NCI-H1694 treated with DMSO at 0.1 percent for 48 hours (cell line): ENCODE measurements around the gene GJC1.

ENCODE experiments used
- DNase-seq: peaks from one replicate; lab custom pipeline; 2025; lab: John Stamatoyannopoulos, UW

The GJC1 gene

GRCh38 chr17:44777394-44778348, 52.4 kb downstream of the GJC1 start:
- DNase-seq: no peak

GRCh38 chr17:44776628-44777393, 53.3 kb downstream of the GJC1 start:
- no peak for DNase-seq

- no peak for DNase-seq
Measured at GRCh38 chr17:44775838-44776621, 54.1 kb downstream of the GJC1 start.

DNA sequence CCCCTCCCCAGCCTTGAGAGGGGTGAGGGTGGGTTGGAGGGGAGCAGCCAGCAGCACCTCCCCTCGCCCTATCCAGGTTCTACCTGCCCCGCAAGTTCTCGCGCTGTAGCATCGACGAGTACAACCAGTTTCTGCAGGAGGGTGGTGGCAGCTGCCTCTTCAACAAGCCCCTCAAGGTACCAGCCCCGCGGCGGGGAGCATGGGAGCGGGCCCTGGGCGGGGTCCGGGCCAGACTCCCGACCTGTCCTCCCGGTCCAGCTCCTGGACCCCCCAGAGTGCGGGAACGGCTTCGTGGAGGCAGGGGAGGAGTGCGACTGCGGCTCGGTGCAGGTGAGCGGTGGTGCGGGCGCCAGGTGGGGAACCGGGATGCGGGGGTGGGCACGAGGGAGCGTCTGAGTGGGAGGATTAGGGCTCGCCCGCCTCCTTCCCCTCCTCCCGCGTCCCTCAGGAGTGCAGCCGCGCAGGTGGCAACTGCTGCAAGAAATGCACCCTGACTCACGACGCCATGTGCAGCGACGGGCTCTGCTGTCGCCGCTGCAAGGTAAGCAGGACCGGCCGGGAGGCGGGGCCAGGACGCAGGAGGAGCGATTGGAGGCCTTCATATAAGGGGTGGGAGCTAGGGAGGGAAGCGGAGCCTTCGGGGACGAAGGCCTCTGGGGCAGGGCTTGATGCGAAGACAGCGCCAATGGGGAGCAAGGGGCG, 54.8 kb downstream of the GJC1 start:
- DNase-seq: peak; percentile 96

- DNase-seq: peak; percentile 75
Measured at GRCh38 chr17:44774271-44775135, 55.6 kb downstream of the GJC1 start.

DNA sequence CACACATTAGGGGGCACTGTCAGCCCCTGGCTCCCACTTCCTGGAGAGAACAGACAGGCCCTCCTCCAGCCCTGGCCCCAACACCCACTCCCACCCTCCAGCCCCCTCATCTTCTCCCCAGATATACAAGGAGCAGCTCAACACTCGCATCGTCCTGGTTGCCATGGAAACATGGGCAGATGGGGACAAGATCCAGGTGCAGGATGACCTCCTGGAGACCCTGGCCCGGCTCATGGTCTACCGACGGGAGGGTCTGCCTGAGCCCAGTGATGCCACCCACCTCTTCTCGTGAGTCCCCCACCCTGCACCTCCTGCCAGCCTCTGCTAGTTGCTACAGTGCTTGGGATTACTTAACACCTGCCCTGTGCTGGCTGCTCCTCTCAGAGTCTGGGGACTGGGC, 56.9 kb downstream of the GJC1 start:
- DNase-seq: no peak

GRCh38 chr17:44772308-44773045, 57.6 kb downstream of the GJC1 start:
- no peak for DNase-seq

- DNase-seq: no peak
Measured at GRCh38 chr17:44770166-44770925, 59.7 kb downstream of the GJC1 start.

- DNase-seq: no peak
Measured at GRCh38 chr17:44769647-44770084, 60.4 kb downstream of the GJC1 start.

DNA sequence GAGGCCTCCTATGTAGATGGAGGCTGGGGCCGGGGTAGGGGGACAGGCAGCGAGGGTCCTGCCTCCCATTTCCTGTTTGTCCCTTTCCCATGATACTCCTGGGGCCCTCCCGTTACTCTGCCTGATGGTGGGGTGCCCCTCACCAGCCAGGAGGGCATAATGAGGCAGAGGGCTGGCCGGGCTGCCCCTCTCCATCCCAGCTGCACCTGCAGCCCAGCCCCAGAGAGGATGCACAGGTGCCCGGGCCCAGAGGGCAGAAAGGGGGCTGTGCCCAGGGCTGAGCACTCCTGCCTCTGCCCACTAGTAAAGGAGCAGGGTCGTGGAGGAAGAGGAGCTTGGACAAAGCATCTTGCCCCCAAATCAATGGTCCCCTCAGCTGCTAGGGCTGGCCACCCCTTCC, 60.9 kb downstream of the GJC1 start:
- no peak for DNase-seq

- no peak for DNase-seq
Measured at GRCh38 chr17:44768505-44769142, 61.5 kb downstream of the GJC1 start.

- DNase-seq: no peak
Measured at GRCh38 chr17:44767493-44767892, 62.6 kb downstream of the GJC1 start.

DNA sequence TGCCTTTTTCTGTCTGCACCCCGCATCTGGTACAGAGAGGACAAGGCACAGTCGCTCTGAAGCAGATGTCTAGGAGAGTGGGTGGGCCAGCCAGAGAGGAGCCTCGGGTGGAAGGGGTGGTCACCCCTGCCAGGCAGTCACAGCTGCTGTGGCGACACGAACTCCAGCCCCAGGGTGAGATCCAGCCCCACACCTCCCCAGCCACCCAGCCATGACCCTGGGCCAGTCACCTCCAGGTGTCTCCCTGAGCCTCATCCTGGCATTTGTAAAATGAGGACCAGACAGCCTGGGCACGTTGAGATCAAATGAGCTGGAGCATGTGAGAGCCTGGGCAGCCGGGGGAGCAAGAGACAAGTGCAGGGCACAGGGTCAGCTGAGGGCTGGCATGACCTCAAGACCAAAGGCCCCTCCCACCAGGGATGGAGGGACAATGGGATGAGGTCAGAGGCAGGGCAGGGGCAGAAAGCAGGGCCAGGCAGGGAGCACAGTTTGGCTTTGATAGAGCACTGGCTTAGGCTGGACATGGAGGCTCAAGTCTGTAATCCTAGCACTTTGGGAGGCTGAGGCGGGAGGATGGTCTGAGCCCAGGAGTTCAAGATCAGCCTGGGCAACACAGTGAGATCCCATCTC, 63.6 kb downstream of the GJC1 start:
- DNase-seq: no peak

DNA sequence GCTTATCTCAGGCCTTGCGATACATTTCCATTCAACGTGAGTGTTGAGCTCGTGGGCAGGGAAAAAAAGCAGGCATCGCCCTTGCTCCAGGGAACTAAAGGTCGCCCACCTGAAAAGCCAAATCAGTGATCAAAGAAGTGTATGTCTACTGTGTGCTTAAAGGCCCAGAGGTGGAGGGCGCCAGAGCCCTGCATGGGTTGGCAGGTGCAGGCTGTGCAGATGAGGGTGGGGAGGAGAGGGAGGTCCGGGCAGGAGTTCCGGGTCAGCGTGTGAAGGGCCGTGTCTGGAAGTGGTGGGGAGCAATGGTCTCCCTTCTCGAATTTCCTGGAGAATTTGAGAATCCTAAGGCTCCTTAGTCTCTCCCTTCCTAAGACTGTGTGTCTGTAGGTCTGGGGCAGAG, 64.1 kb downstream of the GJC1 start:
- no peak for DNase-seq

GRCh38 chr17:44763170-44763569, 66.9 kb downstream of the GJC1 start:
- DNase-seq: no peak

DNA sequence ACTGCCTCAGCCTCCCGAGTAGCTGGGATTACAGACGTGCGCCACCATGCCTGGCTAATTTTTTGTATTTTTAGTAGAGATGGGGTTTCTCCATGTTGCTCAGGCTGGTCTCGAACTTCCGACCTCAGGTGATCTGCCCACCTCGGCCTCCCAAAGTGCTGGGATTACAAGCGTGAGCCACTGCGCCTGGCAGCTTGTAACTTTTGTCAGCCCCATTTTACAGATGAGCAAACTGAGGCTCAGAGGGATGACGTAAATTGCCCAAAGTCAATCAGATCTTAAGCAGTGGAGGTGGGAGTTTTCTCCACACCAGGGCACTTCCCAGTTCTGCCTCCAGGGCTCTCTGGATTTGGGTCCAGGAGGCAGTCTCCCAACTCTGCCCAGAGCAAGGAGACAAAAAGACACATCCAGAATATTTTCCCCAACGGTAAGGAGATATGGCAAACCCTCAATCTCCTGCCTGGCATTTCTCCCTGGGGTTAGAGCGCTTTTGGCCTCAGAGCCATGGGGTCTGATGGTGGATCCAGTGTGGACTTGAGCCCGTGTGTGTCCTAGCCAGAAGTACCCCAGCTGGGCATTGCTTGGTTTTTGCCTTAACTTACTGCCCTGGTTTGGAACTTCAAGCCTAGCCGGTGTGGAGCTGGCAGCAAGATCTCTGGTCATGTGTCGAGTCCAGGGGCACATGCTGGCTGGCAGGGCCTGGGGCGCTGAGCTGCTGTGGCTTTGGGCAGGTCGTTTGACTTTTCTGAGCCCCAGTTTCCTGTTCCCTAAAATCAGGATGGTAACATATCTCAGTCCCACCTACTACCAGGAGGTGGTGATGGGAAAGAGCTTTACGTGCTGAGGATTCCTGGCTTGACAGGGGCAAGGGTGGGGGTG, 67.9 kb downstream of the GJC1 start:
- no peak for DNase-seq
